ENCODE measurements around the gene MLLT1. TPM values are rescaled to one million over a fixed set of nuclear protein-coding genes. Genes with fewer than 3 reads are reported as not detected.

MLLT1 gene
- total RNA-seq, 1 experiment from 2014 or later, result 58.3 TPM

GRCh38 chr19:6187374-6187773, 92.4 kb downstream of the MLLT1 start:
- no peak overlapping the region for H3K4me3 ChIP-seq (ENCODE audit: low read depth in 2 of 2, low read length in 2 of 2)
- TF ChIP-seq TCF7L2 (IDR thresholded peaks at IDR 0.05; ENCODE audit: low read depth, low read length) (no peak), SIN3A (IDR thresholded peaks at IDR 0.05; ENCODE audit: borderline replicate concordance, insufficient read depth, low read depth, low read length) (no peak), POLR2AphosphoS5 (IDR thresholded peaks at IDR 0.05; ENCODE audit: low read depth, low read length) (no peak), CTCF (IDR thresholded peaks at IDR 0.05) (no peak), REST (IDR thresholded peaks at IDR 0.05; ENCODE audit: insufficient read depth in 1 of 2, low read depth in 2 of 2, low read length in 1 of 2) (no peak)
- CTCF ChIA-PET, result no interaction called here
- no TSS peak for BruUV-seq (replicated peaks)
- H3K4me1 ChIP-seq (ENCODE audit: control insufficient read depth, insufficient read depth, low read length), result no peaks in the 10 kb centered on the region
- in situ Hi-C loops (cut with HindIII; ENCODE audit: low pct_unique_long_range_greater_than_20kb, low sequenced_read_pairs), result no loop called here
- DNase-seq (ENCODE audit: low read depth, low spot score) (no peak), ATAC-seq (no peak)
- POLR2A ChIA-PET, result no interaction called here
- H3K27ac ChIP-seq (ENCODE audit: low read length), result no peak overlapping the region
- H3K27me3 ChIP-seq (ENCODE audit: control insufficient read depth, insufficient read depth, low read length), result no peaks in the 10 kb centered on the region
- H3K36me3 ChIP-seq (ENCODE audit: control insufficient read depth, insufficient read depth, low read length), result no peaks in the 10 kb centered on the region
- peaks cover 2% of the 10 kb centered on the region; the same call in 1 of the 2 replicates for H3K9me3 ChIP-seq (ENCODE audit: control insufficient read depth, insufficient read depth, low read depth, low read length)
- intact Hi-C loops (cut with micrococcal nuclease; ENCODE audit: unreplicated experiment), result no loop called here

DNA sequence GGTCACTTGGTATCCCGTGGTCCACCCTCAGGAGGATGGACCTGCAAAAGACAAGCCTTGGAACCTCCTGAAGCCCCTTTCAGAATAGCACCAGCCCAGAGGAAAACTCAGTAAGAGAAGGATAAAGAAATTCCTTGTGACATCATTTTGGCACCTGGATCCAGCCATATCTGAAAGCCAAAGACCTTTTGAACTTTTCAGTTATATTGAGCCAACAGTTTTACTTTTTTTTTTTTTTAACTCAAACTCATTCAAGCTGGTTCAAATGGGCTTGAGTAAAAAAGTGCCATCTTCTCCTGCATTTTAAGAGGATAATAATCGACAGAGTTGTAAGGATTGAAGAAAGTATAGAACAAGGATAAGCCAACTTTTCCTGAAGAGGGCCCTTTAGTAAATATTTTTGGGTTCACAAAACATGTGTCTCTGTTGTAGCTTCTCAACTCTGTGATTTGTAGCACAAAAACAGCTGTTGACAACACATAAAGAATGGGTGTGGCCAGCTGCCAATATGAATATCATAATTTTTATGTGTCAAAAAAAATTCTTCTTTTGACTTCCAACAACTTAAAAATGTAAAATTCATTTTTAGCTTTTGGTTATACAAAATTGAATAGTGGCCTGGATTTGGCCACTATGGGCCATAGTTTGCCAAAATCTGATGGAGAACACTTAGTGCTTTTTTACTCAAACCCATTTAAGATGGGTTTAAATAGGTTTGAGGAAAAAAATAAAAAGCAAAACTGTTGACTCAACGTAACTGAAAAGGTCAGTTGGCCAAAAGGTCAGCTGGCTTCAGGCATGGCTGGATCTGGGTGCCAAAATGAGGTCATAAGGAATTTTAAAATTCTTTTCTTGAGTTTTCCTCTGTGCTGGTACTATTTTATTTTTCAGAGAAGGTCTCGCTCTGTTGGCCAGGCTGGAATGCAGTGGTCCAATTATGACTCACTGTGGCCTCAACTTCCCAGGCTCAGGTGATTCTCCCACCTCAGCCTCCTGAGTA, 93.6 kb downstream of the MLLT1 start:
- H3K27me3 ChIP-seq (ENCODE audit: control insufficient read depth, insufficient read depth, low read length), result no peaks in the 10 kb centered on the region
- H3K36me3 ChIP-seq (ENCODE audit: control insufficient read depth, insufficient read depth, low read length), result no peaks in the 10 kb centered on the region
- POLR2A ChIA-PET, result no interaction called here
- H3K9me3 ChIP-seq (ENCODE audit: control insufficient read depth, insufficient read depth, low read depth, low read length), result no peaks in the 10 kb centered on the region; the same call in 1 of the 2 replicates
- ATAC-seq (no peak), DNase-seq (ENCODE audit: low read depth, low spot score) (no peak)
- intact Hi-C loops (cut with micrococcal nuclease; ENCODE audit: unreplicated experiment), result no loop called here
- no peaks in the 10 kb centered on the region for H3K4me1 ChIP-seq (ENCODE audit: control insufficient read depth, insufficient read depth, low read length)
- CTCF ChIA-PET, result no interaction called here
- H3K4me3 ChIP-seq (ENCODE audit: low read depth in 2 of 2, low read length in 2 of 2), result no peak overlapping the region
- in situ Hi-C loops (cut with HindIII; ENCODE audit: low pct_unique_long_range_greater_than_20kb, low sequenced_read_pairs), result no loop called here
- no peak overlapping the region for H3K27ac ChIP-seq (ENCODE audit: low read length)
- BruUV-seq (replicated peaks), result no TSS peak
- TF ChIP-seq POLR2AphosphoS5 (IDR thresholded peaks at IDR 0.05; ENCODE audit: low read depth, low read length), result no peak
- no peak for TF ChIP-seq REST (IDR thresholded peaks at IDR 0.05; ENCODE audit: insufficient read depth in 1 of 2, low read depth in 2 of 2, low read length in 1 of 2)
- TF ChIP-seq TCF7L2 (IDR thresholded peaks at IDR 0.05; ENCODE audit: low read depth, low read length), result no peak
- no peak for TF ChIP-seq CTCF (IDR thresholded peaks at IDR 0.05)
- TF ChIP-seq SIN3A (IDR thresholded peaks at IDR 0.05; ENCODE audit: borderline replicate concordance, insufficient read depth, low read depth, low read length), result no peak

All from Panc1 (cell line).